Suprapubic skin (tissue), 4 donors: ENCODE results near the gene SLC12A8.

Source experiments
- EP300 ChIP-seq: sonication (generic); formaldehyde crosslinking; IDR thresholded peaks from one replicate; pipeline ENCODE4 v1.6.1; 2017; ENCODE audit warnings: antibody characterized with exemption
- POLR2A ChIP-seq, 2 donors: fragments of 450-650 bp; IDR thresholded peaks; one replicate each; pipeline ENCODE4 v1.6.1; 2017; ENCODE audit warnings: antibody characterized with exemption in 2 of 2, mild to moderate bottlenecking in 2 of 2, moderate library complexity in 2 of 2
- POLR2AphosphoS5 ChIP-seq, 3 donors: sonication (generic); formaldehyde crosslinking; IDR thresholded peaks; one replicate each; pipeline ENCODE4 v1.6.1; 2017; ENCODE audit warnings: antibody characterized with exemption in 3 of 3
- TF ChIP-seq, protein P1 (sequence below), 2 donors: fragments of 200-600 bp in 1 of 2; fragments of 450-650 bp in 1 of 2; sonication (generic) in 1 of 2; IDR thresholded peaks; one replicate each; pipeline ENCODE4 v1.5.1; 2016 to 2019; ENCODE audit warnings: antibody characterized with exemption in 2 of 2, mild to moderate bottlenecking in 1 of 2, moderate library complexity in 1 of 2

DNA sequence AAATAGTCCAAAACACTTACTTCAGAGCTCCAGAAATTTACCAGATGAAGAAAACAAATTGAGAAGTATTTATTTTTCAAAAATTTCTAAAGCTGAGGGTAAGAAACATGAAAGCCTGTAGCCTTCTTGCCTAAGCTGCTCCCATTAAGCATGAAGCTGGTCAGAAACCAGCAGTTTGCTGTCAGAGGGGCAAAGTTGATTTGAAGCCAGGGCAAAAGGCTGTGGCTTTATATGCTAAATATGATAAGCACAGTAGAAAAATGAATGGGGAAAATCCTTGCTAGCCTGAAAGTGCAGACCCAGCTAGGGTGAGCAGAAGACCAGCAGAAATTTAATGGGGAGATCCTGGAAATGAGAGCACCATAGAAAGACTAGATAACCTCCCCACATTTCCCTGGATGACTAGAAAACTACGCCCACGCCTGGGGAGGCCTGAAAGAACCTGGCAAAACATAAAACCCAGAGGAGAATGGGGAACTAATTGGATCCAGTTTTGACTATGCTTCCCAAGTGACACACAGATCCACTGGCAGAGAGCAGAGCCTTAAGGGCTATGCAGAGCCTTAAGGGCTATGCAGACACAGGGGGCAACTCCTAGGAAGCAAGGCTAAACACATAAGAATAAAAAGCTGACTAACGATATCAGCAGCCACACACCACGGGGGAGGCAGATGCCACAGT, 113.8 kb downstream of the SLC12A8 start:
- no peak for TF ChIP-seq EP300
- TF ChIP-seq, protein P1, sequence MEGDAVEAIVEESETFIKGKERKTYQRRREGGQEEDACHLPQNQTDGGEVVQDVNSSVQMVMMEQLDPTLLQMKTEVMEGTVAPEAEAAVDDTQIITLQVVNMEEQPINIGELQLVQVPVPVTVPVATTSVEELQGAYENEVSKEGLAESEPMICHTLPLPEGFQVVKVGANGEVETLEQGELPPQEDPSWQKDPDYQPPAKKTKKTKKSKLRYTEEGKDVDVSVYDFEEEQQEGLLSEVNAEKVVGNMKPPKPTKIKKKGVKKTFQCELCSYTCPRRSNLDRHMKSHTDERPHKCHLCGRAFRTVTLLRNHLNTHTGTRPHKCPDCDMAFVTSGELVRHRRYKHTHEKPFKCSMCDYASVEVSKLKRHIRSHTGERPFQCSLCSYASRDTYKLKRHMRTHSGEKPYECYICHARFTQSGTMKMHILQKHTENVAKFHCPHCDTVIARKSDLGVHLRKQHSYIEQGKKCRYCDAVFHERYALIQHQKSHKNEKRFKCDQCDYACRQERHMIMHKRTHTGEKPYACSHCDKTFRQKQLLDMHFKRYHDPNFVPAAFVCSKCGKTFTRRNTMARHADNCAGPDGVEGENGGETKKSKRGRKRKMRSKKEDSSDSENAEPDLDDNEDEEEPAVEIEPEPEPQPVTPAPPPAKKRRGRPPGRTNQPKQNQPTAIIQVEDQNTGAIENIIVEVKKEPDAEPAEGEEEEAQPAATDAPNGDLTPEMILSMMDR (IDR thresholded peaks at IDR 0.05) = no peak
- no peak for TF ChIP-seq POLR2AphosphoS5 (IDR thresholded peaks at IDR 0.05)
- no peak for TF ChIP-seq POLR2A (IDR thresholded peaks at IDR 0.05)
